H9 (cell line): ENCODE data around the gene UBXN7. TPM values are rescaled to one million over a fixed set of nuclear protein-coding genes. Genes with fewer than 3 reads are reported as not detected.

Experiments
- DNase-seq: peaks from one replicate; pipeline ENCODE4 v3.0.0-alpha.2; 2017
- H2AFZ ChIP-seq: one replicate; pipeline ENCODE4 v1.6.1; 2013; ENCODE audit warnings: mild to moderate bottlenecking, low read length, control low read depth, moderate library complexity
- H2AK5ac ChIP-seq: 2 replicates; pipeline ENCODE4 v1.6.1; 2013; ENCODE audit warnings: low read length, control low read depth, mixed read lengths; ENCODE audit not compliant: insufficient read length
- H2BK120ac ChIP-seq: one replicate; pipeline ENCODE4 v1.6.1; 2013; ENCODE audit warnings: low read depth, mild to moderate bottlenecking, low read length, control low read depth, inconsistent platforms; ENCODE audit not compliant: poor library complexity, severe bottlenecking
- H2BK12ac ChIP-seq: 2 replicates; pipeline ENCODE4 v1.6.1; 2013; ENCODE audit warnings: low read length, control low read depth, mixed read lengths, low read depth; ENCODE audit not compliant: insufficient read length
- H2BK15ac ChIP-seq: 2 replicates; pipeline ENCODE4 v1.6.1; 2013; ENCODE audit warnings: low read depth, low read length, control low read depth
- H2BK20ac ChIP-seq: one replicate; pipeline ENCODE4 v1.6.1; 2013; ENCODE audit warnings: low read depth, mild to moderate bottlenecking, low read length, control low read depth, inconsistent platforms; ENCODE audit not compliant: poor library complexity, severe bottlenecking
- H2BK5ac ChIP-seq: 2 replicates; pipeline ENCODE4 v1.6.1; 2013; ENCODE audit warnings: low read length, control low read depth, mixed read lengths; ENCODE audit not compliant: insufficient read length
- H3K14ac ChIP-seq: 2 replicates; pipeline ENCODE4 v1.6.1; 2013; ENCODE audit warnings: low read length, control low read depth; ENCODE audit not compliant: insufficient read depth
- H3K18ac ChIP-seq: 2 replicates; pipeline ENCODE4 v1.6.1; 2013; ENCODE audit warnings: low read depth, mild to moderate bottlenecking, mixed read lengths, low read length, control low read depth; ENCODE audit not compliant: insufficient read length
- H3K23ac ChIP-seq: 2 replicates; pipeline ENCODE4 v1.6.1; 2013; ENCODE audit warnings: low read length, control low read depth, mixed read lengths, low read depth; ENCODE audit not compliant: insufficient read length
- H3K23me2 ChIP-seq: 2 replicates; pipeline ENCODE4 v1.6.1; 2013; ENCODE audit warnings: low read depth, mild to moderate bottlenecking, mixed read lengths, low read length, control low read depth; ENCODE audit not compliant: insufficient read length, poor library complexity, severe bottlenecking
- H3K27ac ChIP-seq: 2 replicates; pipeline ENCODE4 v1.5.1; 2013; ENCODE audit warnings: low read length, control low read depth, mixed read lengths, low read depth; ENCODE audit not compliant: insufficient read length
- H3K27me3 ChIP-seq: 2 replicates; pipeline ENCODE4 v1.6.1; 2013; ENCODE audit warnings: low read length, control low read depth, inconsistent platforms; ENCODE audit not compliant: insufficient read depth
- H3K4ac ChIP-seq: 2 replicates; pipeline ENCODE4 v1.6.1; 2013; ENCODE audit warnings: low read depth, mild to moderate bottlenecking, control low read depth, inconsistent platforms, low read length, moderate library complexity
- H3K4me1 ChIP-seq: 2 replicates; pipeline ENCODE4 v1.6.1; 2013; ENCODE audit warnings: low read length, control low read depth, inconsistent platforms; ENCODE audit not compliant: insufficient read depth
- H3K4me2 ChIP-seq: 2 replicates; pipeline ENCODE4 v1.6.1; 2013; ENCODE audit warnings: low read length, control low read depth, mixed read lengths; ENCODE audit not compliant: insufficient read length, insufficient read depth
- H3K56ac ChIP-seq: 2 replicates; pipeline ENCODE4 v1.6.1; 2013; ENCODE audit warnings: low read depth, mild to moderate bottlenecking, mixed read lengths, low read length, control low read depth; ENCODE audit not compliant: insufficient read length
- H3K79me1 ChIP-seq: 2 replicates; pipeline ENCODE4 v1.6.1; 2013; ENCODE audit warnings: low read depth, mild to moderate bottlenecking, moderate library complexity, low read length, control low read depth, inconsistent platforms; ENCODE audit not compliant: insufficient read depth, poor library complexity, severe bottlenecking
- H3K79me2 ChIP-seq: 2 replicates; pipeline ENCODE4 v1.6.1; 2013; ENCODE audit warnings: low read length, control low read depth, inconsistent platforms; ENCODE audit not compliant: insufficient read depth
- H3K9ac ChIP-seq: 2 replicates; pipeline ENCODE4 v1.6.1; 2013; ENCODE audit warnings: low read length, control low read depth, mixed read lengths; ENCODE audit not compliant: insufficient read length; ENCODE audit errors: extremely low read depth
- H3K9me3 ChIP-seq: one replicate; pipeline ENCODE4 v1.6.1; 2013; ENCODE audit warnings: low read depth, low read length, inconsistent platforms; ENCODE audit not compliant: control insufficient read depth
- H3T11ph ChIP-seq: one replicate; pipeline ENCODE4 v1.6.1; 2013; ENCODE audit warnings: mild to moderate bottlenecking, low read length, control low read depth, inconsistent platforms
- H4K20me1 ChIP-seq: one replicate; pipeline ENCODE4 v1.6.1; 2013; ENCODE audit not compliant: control insufficient read depth, insufficient read length, insufficient read depth
- H4K5ac ChIP-seq: 2 replicates; pipeline ENCODE4 v1.6.1; 2013; ENCODE audit warnings: low read depth, mild to moderate bottlenecking, mixed read lengths, low read length, control low read depth; ENCODE audit not compliant: insufficient read length
- H4K8ac ChIP-seq: replicated peaks from 2 replicates; pipeline ENCODE4 v1.6.1; 2013; ENCODE audit warnings: low read length, control low read depth, mixed read lengths, low read depth; ENCODE audit not compliant: insufficient read length
- H4K91ac ChIP-seq: 2 replicates; pipeline ENCODE4 v1.6.1; 2013; ENCODE audit warnings: low read depth, mild to moderate bottlenecking, moderate library complexity, mixed read lengths, low read length, control low read depth; ENCODE audit not compliant: insufficient read length
- H3K27ac Mint-ChIP-seq, 3 experiments: 2 replicates in 2 of 3; 3 replicates in 1 of 3; pipeline ENCODE4 v1.8.0; 2020 to 2021; ENCODE audit warnings: mixed read lengths in 3 of 3, mild to moderate bottlenecking in 1 of 3, moderate library complexity in 1 of 3
- H3K27me3 Mint-ChIP-seq: 2 replicates; pipeline ENCODE4 v1.8.0; 2021; ENCODE audit warnings: low read depth, mild to moderate bottlenecking, moderate library complexity, mixed read lengths
- H3K36me3 Mint-ChIP-seq, 3 experiments: 2 replicates in 2 of 3; 3 replicates in 1 of 3; pipeline ENCODE4 v1.8.0; 2020 to 2021; ENCODE audit warnings: low read depth in 3 of 3, mixed read lengths in 3 of 3; ENCODE audit not compliant: insufficient read depth in 1 of 3
- H3K4me1 Mint-ChIP-seq, 2 experiments: 2 replicates each; pipeline ENCODE4 v1.8.0; 2020; ENCODE audit warnings: mixed read lengths in 2 of 2
- H3K4me3 Mint-ChIP-seq, 2 experiments: 2 replicates in 1 of 2; 3 replicates in 1 of 2; pipeline ENCODE4 v1.8.0; 2020 to 2021; ENCODE audit warnings: mild to moderate bottlenecking in 2 of 2, mixed read lengths in 2 of 2, moderate library complexity in 1 of 2
- H3K9me3 Mint-ChIP-seq, 2 experiments: 2 replicates in 1 of 2; 3 replicates in 1 of 2; pipeline ENCODE4 v1.8.0; 2020; ENCODE audit warnings: mild to moderate bottlenecking in 2 of 2, mixed read lengths in 2 of 2, moderate library complexity in 1 of 2
- WGBS: extraction: QIAGEN DNeasy Blood & Tissue Kit; methylation state at CpG from one replicate; pipeline ENCODE4 v1.1.7; 2013; ENCODE audit warnings: missing lambda C conversion rate, low lambda C conversion rate, mixed read lengths; ENCODE audit not compliant: insufficient read length; ENCODE audit errors: extremely low coverage; 5-methylcytosine and 5-hydroxymethylcytosine counted together
- total RNA-seq: library from RNA; stranded (reverse); gene quantifications from 2 replicates; pipeline ENCODE4 v1.2.1, GENCODE V29; 2021
- TF ChIP-seq, protein P1 (sequence below): fragments of 200-600 bp; sonication (generic); conservative IDR thresholded peaks from 3 replicates; pipeline ENCODE4 v1.8.0; 2021; ENCODE audit warnings: antibody characterized with exemption, mild to moderate bottlenecking

The UBXN7 gene
- total RNA-seq, 1 experiment from 2014 or later: 110 TPM

DNA sequence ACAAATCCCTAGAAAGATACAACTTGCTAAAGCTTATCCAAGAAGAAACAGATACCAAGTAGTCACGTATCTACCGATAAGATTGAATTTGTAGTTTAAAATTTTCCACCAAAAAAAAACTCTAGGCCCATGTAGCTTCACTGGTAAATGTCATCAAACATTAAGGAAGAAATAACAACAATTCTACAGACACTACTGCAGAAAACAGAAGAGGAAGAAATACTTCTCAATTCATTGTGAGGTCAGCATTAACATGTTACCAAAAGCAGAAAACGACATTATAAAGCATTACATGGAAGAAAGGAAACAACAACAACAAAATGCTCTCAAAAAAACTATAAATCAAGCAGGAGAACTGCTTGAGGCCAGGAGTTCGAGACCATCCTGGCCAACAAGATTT lies 66.5 kb downstream of the UBXN7 start:
- WGBS: no CpG with 5 or more reads among the region's 4 CpGs

More for the DNA sequence above, 66.5 kb downstream of the UBXN7 start:
- Histone ChIP-seq H2AFZ (no peak overlapping the region), H3K4me1 (no peaks in the 10 kb centered on the region), H4K91ac (no peak overlapping the region), H3K4ac (no peak overlapping the region), H3K14ac (no peak overlapping the region), H4K20me1 (no peaks in the 10 kb centered on the region), H2BK120ac (no peak overlapping the region), H3K27ac (no peak overlapping the region), H3K56ac (no peak overlapping the region), H4K5ac (no peak overlapping the region), H2AK5ac (no peak overlapping the region), H3K9ac (no peak overlapping the region), H3K18ac (no peak overlapping the region), H3K79me1 (peaks cover 3% of the 10 kb centered on the region), H3K4me2 (no peak overlapping the region), H4K8ac (no peak overlapping the region), H3K27me3 (no peaks in the 10 kb centered on the region), H3K79me2 (no peaks in the 10 kb centered on the region; the same call in 1 of the 2 replicates), H2BK20ac (no peak overlapping the region), H3K23me2 (no peaks in the 10 kb centered on the region), H2BK5ac (no peak overlapping the region), H3K23ac (no peak overlapping the region), H2BK15ac (no peak overlapping the region), H2BK12ac (no peak overlapping the region), H3K9me3 (no peaks in the 10 kb centered on the region), H3T11ph (no peak overlapping the region)
- DNase-seq: no peak
- Mint-ChIP-seq H3K4me3 (no peak overlapping the region), H3K27me3 (no peaks in the 10 kb centered on the region), H3K9me3 (no peaks in the 10 kb centered on the region), H3K4me1 (no peaks in the 10 kb centered on the region), H3K27ac (no peak overlapping the region; a peak in 2 of 7 replicates), H3K36me3 (peaks cover 33 to 70% (median 63%) of the 10 kb centered on the region in 3 experiments)
- TF ChIP-seq, protein P1, sequence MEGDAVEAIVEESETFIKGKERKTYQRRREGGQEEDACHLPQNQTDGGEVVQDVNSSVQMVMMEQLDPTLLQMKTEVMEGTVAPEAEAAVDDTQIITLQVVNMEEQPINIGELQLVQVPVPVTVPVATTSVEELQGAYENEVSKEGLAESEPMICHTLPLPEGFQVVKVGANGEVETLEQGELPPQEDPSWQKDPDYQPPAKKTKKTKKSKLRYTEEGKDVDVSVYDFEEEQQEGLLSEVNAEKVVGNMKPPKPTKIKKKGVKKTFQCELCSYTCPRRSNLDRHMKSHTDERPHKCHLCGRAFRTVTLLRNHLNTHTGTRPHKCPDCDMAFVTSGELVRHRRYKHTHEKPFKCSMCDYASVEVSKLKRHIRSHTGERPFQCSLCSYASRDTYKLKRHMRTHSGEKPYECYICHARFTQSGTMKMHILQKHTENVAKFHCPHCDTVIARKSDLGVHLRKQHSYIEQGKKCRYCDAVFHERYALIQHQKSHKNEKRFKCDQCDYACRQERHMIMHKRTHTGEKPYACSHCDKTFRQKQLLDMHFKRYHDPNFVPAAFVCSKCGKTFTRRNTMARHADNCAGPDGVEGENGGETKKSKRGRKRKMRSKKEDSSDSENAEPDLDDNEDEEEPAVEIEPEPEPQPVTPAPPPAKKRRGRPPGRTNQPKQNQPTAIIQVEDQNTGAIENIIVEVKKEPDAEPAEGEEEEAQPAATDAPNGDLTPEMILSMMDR: no peak
